Upper lobe of left lung (tissue), 6 donors: Measurements from ENCODE around the gene SIAH1. TPM values are rescaled to one million over a fixed set of nuclear protein-coding genes. Genes with fewer than 3 reads are reported as not detected.

Experiments used
- ATAC-seq, 2 donors: fragments of 200-7000 bp; cut with Tn5 transposase; one replicate each; pipeline ENCODE4 v1.9.1; 2022; ENCODE audit warnings: mild to moderate bottlenecking in 2 of 2, moderate library complexity in 2 of 2; ENCODE audit not compliant: low FRiP score in 2 of 2
- DNase-seq, 2 donors: peaks; one replicate each; pipeline ENCODE4 v3.0.0-alpha.2; 2019 to 2020
- H3K27ac ChIP-seq, 4 donors: fragments of 200-600 bp; sonication (generic); one replicate each; pipeline ENCODE4 v1.5.1; 2016 to 2019
- H3K27me3 ChIP-seq, 4 donors: fragments of 200-600 bp; sonication (generic); one replicate each; pipeline ENCODE4 v1.5.1; 2017 to 2019
- H3K36me3 ChIP-seq, 4 donors: fragments of 200-600 bp; sonication (generic); one replicate each; pipeline ENCODE4 v1.5.1; 2016 to 2019
- H3K4me1 ChIP-seq, 4 donors: fragments of 200-600 bp; sonication (generic); one replicate each; pipeline ENCODE4 v1.5.1; 2018 to 2019
- H3K4me3 ChIP-seq, 4 donors: fragments of 200-600 bp; sonication (generic); one replicate each; pipeline ENCODE4 v1.5.1; 2017 to 2019; ENCODE audit warnings: mild to moderate bottlenecking in 2 of 4, moderate library complexity in 1 of 4
- H3K9me3 ChIP-seq, 4 donors: fragments of 200-600 bp; sonication (generic); one replicate each; pipeline ENCODE4 v1.5.1; 2018 to 2019
- CTCF ChIP-seq, 6 experiments: fragments of 450-650 bp in 4 of 6; fragments of 200-600 bp in 2 of 6; sonication (generic) in 2 of 6; IDR thresholded peaks; one replicate each; pipeline ENCODE4 v1.5.1; 2016 to 2019; ENCODE audit warnings: antibody characterized with exemption in 6 of 6
- EP300 ChIP-seq, 4 donors: sonication (generic); formaldehyde crosslinking; IDR thresholded peaks; one replicate each; pipeline ENCODE4 v1.5.1; 2017; ENCODE audit warnings: antibody characterized with exemption in 4 of 4, control low read depth in 2 of 4
- POLR2A ChIP-seq, 4 donors: fragments of 450-650 bp; IDR thresholded peaks; one replicate each; pipeline ENCODE4 v1.5.1; 2016 to 2017; ENCODE audit warnings: antibody characterized with exemption in 4 of 4, mild to moderate bottlenecking in 2 of 4
- POLR2AphosphoS5 ChIP-seq, 2 donors: sonication (generic); formaldehyde crosslinking; IDR thresholded peaks; one replicate each; pipeline ENCODE4 v1.5.1; 2017; ENCODE audit warnings: antibody characterized with exemption in 2 of 2
- WGBS, 2 donors: methylation state at CpG; one replicate each; pipeline ENCODE4 v1.1.5; 2017 to 2018; 5-methylcytosine and 5-hydroxymethylcytosine counted together
- total RNA-seq, 6 donors: library from RNA; depleted of rRNA in 4 of 6; stranded (reverse); fragments of >200 nt in 4 of 6; gene quantifications; one replicate each; pipeline versions ENCODE4 v1.1.0 to v1.2.1, GENCODE V29; 2016 to 2021
- donor health status: DM: no; HTN: no; CAD: no; lungs with moderate emphysema.
- donor health status: DM: no; HTN: yes; CAD: no; lungs with severe emphysema.

SIAH1 gene
- total RNA-seq, 6 donors from 2014 or later: 19.4 to 45.1 (median 24.9) TPM

GRCh38 chr16:48386559-48387312 lies 1.5 kb upstream of the SIAH1 start:
- DNase-seq: no peak
- no peaks in the 10 kb centered on the region for H3K27me3 ChIP-seq
- WGBS, 2 donors: 80 to 83% methylated on average over 16 to 17 of the region's 17 CpGs
- H3K36me3 ChIP-seq: no peaks in the 10 kb centered on the region
- peak overlapping the region in 2 of 4 donors; percentile 58 to 100 for H3K27ac ChIP-seq
- peaks cover 22 to 33% (median 26%) of the 10 kb centered on the region in 4 donors for H3K4me1 ChIP-seq
- TF ChIP-seq POLR2AphosphoS5 (IDR thresholded peaks at IDR 0.05): no peak
- TF ChIP-seq EP300 (IDR thresholded peaks at IDR 0.05): no peak
- TF ChIP-seq POLR2A (IDR thresholded peaks at IDR 0.05): no peak
- no peak for TF ChIP-seq CTCF (IDR thresholded peaks at IDR 0.05)
- H3K9me3 ChIP-seq: no peaks in the 10 kb centered on the region
- ATAC-seq: no peak
- no peak overlapping the region for H3K4me3 ChIP-seq

- H3K4me1 ChIP-seq: peaks cover 39 to 54% (median 43%) of the 10 kb centered on the region in 4 donors
- DNase-seq (peak; percentile 79 to 92), ATAC-seq (peak; percentile 70 to 77)
- H3K27me3 ChIP-seq: no peaks in the 10 kb centered on the region
- WGBS, 2 donors: 0 to 2% methylated on average over 5 to 34 of the region's 103 CpGs
- no peaks in the 10 kb centered on the region for H3K36me3 ChIP-seq
- H3K4me3 ChIP-seq: peak overlapping the region; percentile 78 to 97 (median 92)
- peak overlapping the region; percentile 98 to 100 (median 100) for H3K27ac ChIP-seq
- TF ChIP-seq POLR2A (IDR thresholded peaks at IDR 0.05) (no peak), POLR2AphosphoS5 (IDR thresholded peaks at IDR 0.05) (peak in 1 of 2 donors; percentile 8)
- no peaks in the 10 kb centered on the region for H3K9me3 ChIP-seq
These were observed 527 bp downstream of the SIAH1 start for GRCh38 chr16:48384520-48385252.

GRCh38 chr16:48383877-48384519 lies 1.2 kb downstream of the SIAH1 start:
- no peaks in the 10 kb centered on the region for H3K27me3 ChIP-seq
- H3K36me3 ChIP-seq: no peaks in the 10 kb centered on the region
- peaks cover 46 to 61% (median 50%) of the 10 kb centered on the region in 4 donors for H3K4me1 ChIP-seq
- no peak for ATAC-seq
- TF ChIP-seq CTCF (IDR thresholded peaks at IDR 0.05) (no peak), POLR2A (IDR thresholded peaks at IDR 0.05) (peak in 2 of 4 donors; percentile 12 to 17), POLR2AphosphoS5 (IDR thresholded peaks at IDR 0.05) (no peak), EP300 (IDR thresholded peaks at IDR 0.05) (no peak)
- DNase-seq: no peak
- peak overlapping the region; percentile 65 to 97 (median 92) for H3K4me3 ChIP-seq
- WGBS, 2 donors: 6% methylated on average over 11 to 15 of the region's 15 CpGs
- H3K27ac ChIP-seq: peak overlapping the region; percentile 98 to 100 (median 100)
- H3K9me3 ChIP-seq: no peaks in the 10 kb centered on the region

- peak overlapping the region in 3 of 4 donors; percentile 92 to 97 (median 93) for H3K4me3 ChIP-seq
- DNase-seq: no peak
- no peaks in the 10 kb centered on the region for H3K36me3 ChIP-seq
- TF ChIP-seq EP300 (IDR thresholded peaks at IDR 0.05): no peak
- TF ChIP-seq POLR2A (IDR thresholded peaks at IDR 0.05): no peak
- TF ChIP-seq POLR2AphosphoS5 (IDR thresholded peaks at IDR 0.05): no peak
- TF ChIP-seq CTCF (IDR thresholded peaks at IDR 0.05): no peak
- H3K4me1 ChIP-seq: peaks cover 53 to 68% (median 58%) of the 10 kb centered on the region in 4 donors
- H3K27ac ChIP-seq: peak overlapping the region; percentile 98 to 100 (median 100)
- ATAC-seq: no peak
- no peaks in the 10 kb centered on the region for H3K27me3 ChIP-seq
- H3K9me3 ChIP-seq: no peaks in the 10 kb centered on the region
- WGBS, 2 donors: 29% methylated on average over 6 of the region's 6 CpGs
These were observed 2.0 kb downstream of the SIAH1 start for GRCh38 chr16:48383009-48383876.
